B cell (primary cell): ENCODE data around the gene ARAP1. TPM values are rescaled to one million over a fixed set of nuclear protein-coding genes. Genes with fewer than 3 reads are reported as not detected.

Experiments
- ATAC-seq: fragments of 200-7000 bp; cut with Tn5 transposase; one replicate; pipeline ENCODE4 v1.10.0; 2021; ENCODE audit warnings: low read depth, mild to moderate bottlenecking, moderate number of reproducible peaks, moderate library complexity
- CTCF ChIA-PET: fragments of 350-600 bp; sonication (Branson Sonifier 250); formaldehyde crosslinking; loops from one replicate; lab custom pipeline; 2021; ENCODE audit warnings: antibody characterized with exemption, inconsistent platforms; lab: Charles Lee
- POLR2A ChIA-PET: fragments of 350-600 bp; sonication (Branson Sonifier 250); formaldehyde crosslinking; loops from one replicate; lab custom pipeline; 2021; ENCODE audit warnings: antibody characterized with exemption; lab: Charles Lee
- DNase-seq: peaks from one replicate; pipeline ENCODE4 v3.0.0; 2013
- H2AFZ ChIP-seq: 2 replicates; pipeline ENCODE4 v1.6.1; 2012; ENCODE audit warnings: mild to moderate bottlenecking, low read depth, low read length; ENCODE audit not compliant: insufficient read depth, poor library complexity, severe bottlenecking
- H3K27ac ChIP-seq, 2 donors: 1 replicate in 1 of 2; 2 replicates in 1 of 2; pipeline ENCODE4 v1.5.1; 2012 to 2013; ENCODE audit warnings: low read length in 2 of 2, mild to moderate bottlenecking in 2 of 2, moderate library complexity in 1 of 2
- H3K27me3 ChIP-seq, 4 experiments: fragments of 200-600 bp in 1 of 4; sonication (generic) in 1 of 4; replicated peaks in 1 of 4; 1 replicate in 2 of 4; 2 replicates in 2 of 4; pipeline versions ENCODE4 v1.6.1 to v1.7.0; 2013 to 2016; ENCODE audit warnings: low read length in 3 of 4, mild to moderate bottlenecking in 2 of 4, mixed read lengths in 1 of 4, moderate library complexity in 1 of 4; ENCODE audit not compliant: insufficient read depth in 4 of 4, control insufficient read depth in 3 of 4; ENCODE audit errors: control extremely low read depth in 1 of 4
- H3K36me3 ChIP-seq, 2 experiments: replicated peaks in 1 of 2; 1 replicate in 1 of 2; 2 replicates in 1 of 2; pipeline versions ENCODE4 v1.6.1 to v1.7.1; 2013; ENCODE audit warnings: low read length in 1 of 2; ENCODE audit not compliant: insufficient read depth in 2 of 2, control insufficient read depth in 1 of 2; ENCODE audit errors: control extremely low read depth in 1 of 2, extremely low read depth in 1 of 2
- H3K4me1 ChIP-seq, 2 donors: fragments of 200-600 bp in 1 of 2; sonication (generic) in 1 of 2; 1 replicate in 1 of 2; 2 replicates in 1 of 2; pipeline versions ENCODE4 v1.5.1 to v1.6.1; 2013 to 2017; ENCODE audit warnings: low read length in 2 of 2; ENCODE audit not compliant: control insufficient read depth in 2 of 2, insufficient read depth in 2 of 2
- H3K4me2 ChIP-seq: replicated peaks from 2 replicates; pipeline ENCODE3; 2012; ENCODE audit warnings: mild to moderate bottlenecking, low read depth, low read length; ENCODE audit not compliant: poor library complexity, severe bottlenecking
- H3K4me3 ChIP-seq, 5 experiments: fragments of 200-600 bp in 1 of 5; sonication (generic) in 1 of 5; 1 replicate in 3 of 5; 2 replicates in 2 of 5; pipeline versions ENCODE4 v1.5.1 to v1.7.0; 2011 to 2016; ENCODE audit warnings: low read length in 4 of 5, mild to moderate bottlenecking in 4 of 5, low read depth in 2 of 5, control low read depth in 1 of 5, moderate library complexity in 1 of 5; ENCODE audit not compliant: insufficient read depth in 1 of 5; ENCODE audit errors: control extremely low read depth in 1 of 5, extremely low read depth in 1 of 5
- H3K79me2 ChIP-seq: fragments of 200-600 bp; sonication (generic); one replicate; pipeline ENCODE4 v1.6.0; 2016; ENCODE audit warnings: low read length; ENCODE audit not compliant: control insufficient read depth, insufficient read depth
- H3K9ac ChIP-seq: fragments of 200-600 bp; sonication (generic); 2 replicates; pipeline ENCODE4 v1.6.1; 2017; ENCODE audit warnings: mild to moderate bottlenecking, low read length, moderate library complexity
- H3K9me3 ChIP-seq, 3 donors: one replicate each; pipeline versions ENCODE4 v1.6.1 to v1.7.1; 2013; ENCODE audit warnings: low read length in 2 of 3; ENCODE audit not compliant: control insufficient read depth in 2 of 3, insufficient read depth in 1 of 3; ENCODE audit errors: control extremely low read depth in 1 of 3
- H4K20me1 ChIP-seq: 2 replicates; pipeline ENCODE4 v1.6.0; 2012; ENCODE audit warnings: mild to moderate bottlenecking, low read length; ENCODE audit not compliant: insufficient read depth, control insufficient read depth, poor library complexity, severe bottlenecking
- H3K27ac Mint-ChIP-seq: one replicate; pipeline ENCODE4 v1.8.0; 2021; ENCODE audit warnings: mixed read lengths
- H3K27me3 Mint-ChIP-seq: one replicate; pipeline ENCODE4 v1.8.0; 2021; ENCODE audit warnings: mixed read lengths
- H3K4me1 Mint-ChIP-seq: one replicate; pipeline ENCODE4 v1.8.0; 2021; ENCODE audit warnings: mixed read lengths
- H3K4me3 Mint-ChIP-seq: one replicate; pipeline ENCODE4 v1.8.0; 2021; ENCODE audit warnings: mixed read lengths
- H3K9me3 Mint-ChIP-seq: one replicate; pipeline ENCODE4 v1.8.0; 2022; ENCODE audit warnings: mixed read lengths; ENCODE audit not compliant: insufficient read depth
- EZH2 ChIP-seq: IDR thresholded peaks from 2 replicates; pipeline ENCODE4 v1.6.1; 2012; ENCODE audit warnings: borderline replicate concordance, low read depth, mild to moderate bottlenecking, moderate library complexity, low read length; ENCODE audit not compliant: insufficient read depth, poor library complexity, severe bottlenecking
- WGBS: methylation state at CpG from one replicate; pipeline ENCODE4 v1.1.5; 2013; ENCODE audit warnings: missing lambda C conversion rate; ENCODE audit not compliant: insufficient coverage; 5-methylcytosine and 5-hydroxymethylcytosine counted together
- intact Hi-C: fragments of 100-400 bp; cut with micrococcal nuclease; formaldehyde crosslinking; loops from one replicate; pipeline ENCODE4 v1.10.0; 2022
- polyA plus RNA-seq: library from polyadenylated mRNA; depleted of rRNA; stranded (reverse); fragments of >200 nt; gene quantifications from 2 replicates; pipeline ENCODE4 v1.2.3, GENCODE V29; 2012
- total RNA-seq, 2 donors: library from RNA; stranded (reverse); fragments of 120-200 nt in 1 of 2; gene quantifications; 1 replicate in 1 of 2; 2 replicates in 1 of 2; pipeline versions ENCODE4 v1.2.3 to v1.2.4, GENCODE V29; 2013 to 2022
- TF ChIP-seq, protein P1 (sequence below): fragments of 200-600 bp; IDR thresholded peaks from one replicate; pipeline ENCODE4 v1.8.0; 2022; ENCODE audit warnings: antibody characterized with exemption, mild to moderate bottlenecking

The ARAP1 gene
- total and polyA plus RNA-seq, 2 donors (not counting 1 experiment from before 2014, with no cell fraction given) = 143 to 242 TPM

DNA sequence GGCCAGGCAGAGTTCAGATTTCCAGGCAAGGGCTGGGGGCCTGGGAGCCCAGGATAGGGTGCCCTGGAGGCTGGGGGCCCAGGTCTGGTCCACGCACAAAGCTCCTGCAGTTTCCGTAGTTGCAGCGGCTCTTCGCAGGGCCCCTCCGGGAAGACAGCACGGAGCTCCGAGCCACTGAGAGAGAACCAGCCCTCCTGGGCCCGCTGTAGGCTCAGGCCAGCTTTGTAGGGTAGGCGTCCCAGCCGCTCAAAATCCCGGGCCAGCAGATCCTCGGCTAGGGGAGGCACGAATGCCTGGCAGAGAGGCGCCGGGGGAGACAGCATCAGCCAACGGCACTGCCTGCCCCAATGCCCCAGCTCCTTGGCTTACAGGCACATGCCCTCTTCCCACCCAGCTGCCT lies 54.4 kb downstream of the ARAP1 start:
- H3K4me1 ChIP-seq = no peaks in the 10 kb centered on the region
- no peak overlapping the region for H2AFZ ChIP-seq
- ChIA-PET CTCF (interaction anchor here (1.1 kb wide), 1 partner anchor 478 kb away, joined by 3 read pairs; no protein-coding TSS in a partner anchor), POLR2A (no interaction called here)
- H3K27ac ChIP-seq = no peak overlapping the region
- ATAC-seq = no peak
- H3K9ac ChIP-seq = no peak overlapping the region
- DNase-seq = no peak
- no peaks in the 10 kb centered on the region for H3K27me3 ChIP-seq
- H3K79me2 ChIP-seq = no peaks in the 10 kb centered on the region
- no peak overlapping the region for H3K27ac Mint-ChIP-seq
- H4K20me1 ChIP-seq = peaks cover 76% of the 10 kb centered on the region
- H3K4me2 ChIP-seq = no peak overlapping the region
- H3K4me1 Mint-ChIP-seq = no peaks in the 10 kb centered on the region
- 98% methylated on average over 15 of the region's 16 CpGs for WGBS
- H3K4me3 ChIP-seq = no peak overlapping the region
- H3K9me3 Mint-ChIP-seq = no peaks in the 10 kb centered on the region
- H3K4me3 Mint-ChIP-seq = no peak overlapping the region
- no peaks in the 10 kb centered on the region for H3K27me3 Mint-ChIP-seq
- no peak for TF ChIP-seq EZH2
- TF ChIP-seq, protein P1, sequence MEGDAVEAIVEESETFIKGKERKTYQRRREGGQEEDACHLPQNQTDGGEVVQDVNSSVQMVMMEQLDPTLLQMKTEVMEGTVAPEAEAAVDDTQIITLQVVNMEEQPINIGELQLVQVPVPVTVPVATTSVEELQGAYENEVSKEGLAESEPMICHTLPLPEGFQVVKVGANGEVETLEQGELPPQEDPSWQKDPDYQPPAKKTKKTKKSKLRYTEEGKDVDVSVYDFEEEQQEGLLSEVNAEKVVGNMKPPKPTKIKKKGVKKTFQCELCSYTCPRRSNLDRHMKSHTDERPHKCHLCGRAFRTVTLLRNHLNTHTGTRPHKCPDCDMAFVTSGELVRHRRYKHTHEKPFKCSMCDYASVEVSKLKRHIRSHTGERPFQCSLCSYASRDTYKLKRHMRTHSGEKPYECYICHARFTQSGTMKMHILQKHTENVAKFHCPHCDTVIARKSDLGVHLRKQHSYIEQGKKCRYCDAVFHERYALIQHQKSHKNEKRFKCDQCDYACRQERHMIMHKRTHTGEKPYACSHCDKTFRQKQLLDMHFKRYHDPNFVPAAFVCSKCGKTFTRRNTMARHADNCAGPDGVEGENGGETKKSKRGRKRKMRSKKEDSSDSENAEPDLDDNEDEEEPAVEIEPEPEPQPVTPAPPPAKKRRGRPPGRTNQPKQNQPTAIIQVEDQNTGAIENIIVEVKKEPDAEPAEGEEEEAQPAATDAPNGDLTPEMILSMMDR = no peak
- no peaks in the 10 kb centered on the region for H3K9me3 ChIP-seq
- intact Hi-C loops = no loop called here
- H3K36me3 ChIP-seq = peaks cover 2 to 98% of the 10 kb centered on the region in 2 experiments

DNA sequence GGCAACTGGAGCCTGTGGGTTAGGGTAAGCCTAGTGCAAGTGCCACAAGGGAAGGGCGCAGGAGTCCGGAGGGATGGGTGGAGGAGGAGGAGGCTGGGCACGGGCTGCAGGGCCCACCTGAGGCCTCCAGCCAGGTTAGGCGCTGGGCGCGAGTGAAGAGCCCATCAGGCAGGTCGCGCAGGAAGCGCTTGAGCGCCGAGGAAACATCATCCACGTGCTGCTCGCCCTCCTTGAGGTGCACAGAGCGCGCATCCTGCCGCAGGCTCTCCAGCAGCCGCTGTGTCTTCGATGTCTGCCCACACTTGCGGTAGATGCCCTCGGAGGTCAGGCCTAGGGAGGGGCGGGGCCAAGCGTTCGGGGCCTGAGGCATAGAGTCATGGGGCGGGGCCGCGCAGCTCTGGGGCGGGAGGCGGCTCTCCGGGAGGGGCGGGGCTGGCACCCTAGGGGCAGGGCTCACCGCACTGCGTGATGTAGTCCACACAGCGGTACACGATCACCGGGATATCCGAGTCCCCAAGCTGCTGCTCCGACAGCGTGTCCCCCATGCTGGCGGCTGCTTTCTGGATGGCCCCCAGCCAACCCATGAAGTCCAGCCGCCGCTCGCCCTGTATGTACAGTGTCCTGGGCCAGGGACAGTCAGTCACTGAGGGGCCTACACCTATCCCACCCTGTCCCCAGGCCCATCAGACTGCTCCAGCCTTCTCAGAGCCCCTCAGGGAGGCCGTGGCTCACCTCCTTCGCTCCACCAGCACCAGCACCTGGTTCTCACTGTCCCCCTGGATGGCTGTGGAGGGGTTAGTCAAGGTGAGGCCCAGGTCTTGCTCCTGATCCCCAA lies 55.1 kb downstream of the ARAP1 start:
- POLR2A ChIA-PET = no interaction called here
- no peaks in the 10 kb centered on the region for H3K27me3 ChIP-seq
- Mint-ChIP-seq H3K9me3 (no peaks in the 10 kb centered on the region), H3K27ac (no peak overlapping the region), H3K4me3 (no peak overlapping the region), H3K4me1 (no peaks in the 10 kb centered on the region), H3K27me3 (no peaks in the 10 kb centered on the region)
- H3K36me3 ChIP-seq = peaks cover 2 to 98% of the 10 kb centered on the region in 2 experiments
- H2AFZ ChIP-seq = no peak overlapping the region
- H3K9ac ChIP-seq = no peak overlapping the region
- H4K20me1 ChIP-seq = peaks cover 77% of the 10 kb centered on the region
- WGBS = 96% methylated on average over 41 of the region's 44 CpGs
- no peak for DNase-seq
- H3K79me2 ChIP-seq = no peaks in the 10 kb centered on the region
- peak; percentile 7 for ATAC-seq
- no peak overlapping the region for H3K4me3 ChIP-seq
- H3K4me1 ChIP-seq = no peaks in the 10 kb centered on the region
- H3K27ac ChIP-seq = no peak overlapping the region
- H3K9me3 ChIP-seq = no peaks in the 10 kb centered on the region
- TF ChIP-seq, protein P1 = no peak
- TF ChIP-seq EZH2 = no peak
- intact Hi-C loops = no loop called here
- no peak overlapping the region for H3K4me2 ChIP-seq
- CTCF ChIA-PET = no interaction called here
